HG02884 (cell line): ENCODE measurements around the gene UXS1.
A peak's percentile ranks its signal among the peaks of the same experiment; 100 is the strongest.
"Not testable (repeated sequence)": the region's sequence is repeated elsewhere in the genome, so short reads cannot be mapped to it uniquely, and the experiment has no call there.

Source experiments
- ATAC-seq: cut with Tn5 transposase; IDR thresholded peaks from one replicate; pipeline ENCODE4 v1.9.1; 2021; ENCODE audit warnings: mild to moderate bottlenecking, moderate library complexity; ENCODE audit not compliant: unreplicated experiment

UXS1 gene

GRCh38 chr2:106193977-106194778 is at the start of gene UXS1:
Gene UXS1, minus strand, starts transcription at chr2:106194301. Its CDS starts 60 bp downstream, at chr2:106194241.
- ATAC-seq, result peak; percentile 60

DNA sequence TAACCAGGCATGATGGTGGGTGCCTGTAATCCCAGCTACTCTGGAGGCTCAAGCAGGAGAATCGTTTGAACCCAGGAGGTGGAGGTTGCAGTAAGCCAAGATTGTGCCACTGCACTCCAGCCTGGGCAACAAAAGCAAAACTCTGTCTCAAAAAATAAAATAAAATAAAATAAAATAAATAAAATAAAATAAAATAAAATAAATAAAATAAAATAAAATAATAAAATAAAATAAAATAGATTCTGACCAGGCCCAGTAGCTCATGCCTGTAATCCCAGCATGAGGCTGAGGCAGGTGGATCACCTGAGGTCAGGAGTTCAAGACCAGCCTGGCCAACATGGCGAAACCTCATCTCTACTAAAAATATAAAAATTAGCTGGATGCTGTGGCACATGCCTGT is 45.4 kb upstream of the UXS1 start:
- ATAC-seq, result not testable (repeated sequence)

DNA sequence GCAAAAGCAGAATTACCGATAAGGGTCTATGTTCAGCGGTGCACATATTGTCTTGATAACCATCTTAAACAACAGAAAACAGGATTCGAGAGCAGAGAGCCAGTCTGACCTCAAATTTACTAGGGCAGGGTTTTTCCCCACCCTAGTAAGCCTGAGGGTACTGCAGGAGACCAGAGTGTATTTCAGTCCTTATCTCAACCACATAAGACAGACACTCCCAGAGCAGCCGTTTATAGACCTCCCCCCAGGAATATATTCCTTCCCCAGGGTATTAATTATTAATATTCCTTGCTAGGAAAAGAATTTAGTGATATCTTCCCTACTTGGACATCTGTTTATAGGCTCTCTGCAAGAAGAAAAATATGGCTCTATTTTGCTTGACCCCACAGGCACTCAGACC is 41.3 kb upstream of the UXS1 start:
- ATAC-seq, result not testable (repeated sequence)

DNA sequence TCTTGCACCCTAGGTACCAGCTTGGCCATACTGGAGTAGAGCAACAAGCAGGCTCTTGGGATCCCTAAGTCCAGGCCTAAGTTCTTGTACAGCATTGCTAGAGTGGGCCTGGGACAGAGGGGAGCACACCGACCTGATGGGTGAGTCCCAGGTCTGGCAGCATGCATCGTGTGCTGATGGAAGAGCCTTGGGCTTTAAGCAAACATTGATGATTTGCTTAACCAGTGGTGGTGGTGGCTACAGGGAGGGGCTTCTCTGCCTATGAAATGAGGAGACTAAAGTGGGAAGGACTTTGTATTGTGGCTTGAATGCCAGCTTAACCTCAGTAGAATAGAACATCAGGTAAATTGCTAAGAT is 39.2 kb upstream of the UXS1 start:
- no peak for ATAC-seq

GRCh38 chr2:106232638-106233349 is 38.7 kb upstream of the UXS1 start:
- no peak for ATAC-seq

DNA sequence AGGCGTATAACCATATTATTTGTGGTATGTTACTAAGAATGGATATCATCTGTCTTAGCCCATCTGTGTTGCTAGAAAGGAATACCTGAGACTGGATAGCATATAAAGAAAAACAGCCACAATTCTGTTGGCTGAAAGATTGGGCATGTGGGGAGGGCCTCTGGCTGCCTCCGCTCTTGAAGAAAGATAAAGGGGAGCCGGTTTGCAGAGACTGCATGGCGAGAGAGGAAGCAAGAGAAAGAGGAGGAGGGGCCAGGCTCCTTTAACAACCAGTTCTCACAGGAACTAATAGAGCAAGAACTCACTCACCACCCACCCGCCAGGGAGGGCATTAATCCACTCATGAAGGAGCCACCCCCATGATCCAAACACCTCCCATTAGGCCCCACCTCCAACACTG is 29.2 kb upstream of the UXS1 start:
- ATAC-seq, result no peak

- ATAC-seq, result not testable (repeated sequence)
These were observed 28.0 kb upstream of the UXS1 start for GRCh38 chr2:106222057-106222456.

DNA sequence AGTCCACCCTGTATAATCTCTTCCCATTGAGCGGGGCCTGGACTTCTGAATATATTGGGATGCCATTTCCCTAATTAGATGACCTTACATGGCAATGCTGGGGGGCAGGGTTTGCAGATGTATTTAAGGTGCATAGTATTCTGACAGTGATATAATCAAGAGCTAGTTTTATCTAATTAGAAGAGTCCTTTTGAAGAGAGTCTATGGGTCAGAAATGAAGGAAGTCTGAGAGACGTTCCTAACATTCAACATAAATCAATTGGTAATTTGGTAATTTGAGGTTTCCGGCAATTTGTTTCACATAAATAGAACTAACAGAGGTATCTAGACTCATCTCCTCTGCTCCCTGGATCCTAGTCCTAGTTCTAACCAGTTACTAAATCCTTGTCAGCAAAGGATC is 25.7 kb upstream of the UXS1 start:
- ATAC-seq, result no peak

- not testable (repeated sequence) for ATAC-seq
These were observed 25.1 kb upstream of the UXS1 start for GRCh38 chr2:106219157-106219556.

DNA sequence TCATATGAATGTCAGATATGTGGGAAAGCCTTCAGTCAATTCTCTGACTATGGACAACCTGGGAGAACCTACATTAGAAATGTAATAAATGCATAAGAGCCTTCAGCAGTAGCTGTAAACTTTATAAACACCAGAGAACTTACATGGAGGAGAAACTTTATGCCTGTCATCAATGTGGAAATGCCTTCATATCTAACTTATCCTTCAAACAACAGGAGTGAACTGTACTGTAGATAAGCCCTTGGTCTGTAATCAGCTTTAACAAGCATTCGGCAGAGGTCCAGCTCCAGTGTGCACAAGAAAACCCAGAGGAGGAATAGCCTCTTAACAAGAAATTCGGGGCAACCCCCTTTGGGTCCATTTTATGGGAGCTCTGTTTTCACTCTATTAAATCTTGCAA is 14.8 kb upstream of the UXS1 start:
- no peak for ATAC-seq

DNA sequence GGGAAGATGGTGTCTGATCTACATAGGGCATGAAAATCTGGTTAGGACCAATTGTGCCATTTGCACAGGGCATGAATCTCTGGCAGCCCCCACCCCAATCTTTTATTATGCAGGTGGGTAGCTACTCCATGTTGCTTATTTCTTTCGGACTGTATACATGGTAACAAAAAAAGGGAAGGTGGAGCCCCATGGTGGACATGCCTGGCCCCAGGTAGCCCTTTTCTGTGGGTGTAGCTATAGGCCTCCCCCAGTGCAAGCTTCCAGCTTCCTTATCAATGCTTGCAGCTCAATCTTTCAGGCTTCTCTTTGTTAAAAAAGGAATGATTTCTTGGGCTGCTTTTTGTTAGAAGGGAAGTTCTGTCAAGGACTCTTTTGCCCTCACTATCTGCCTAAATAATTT is 14.3 kb upstream of the UXS1 start:
- no peak for ATAC-seq

GRCh38 chr2:106207246-106207645 is 13.1 kb upstream of the UXS1 start:
- no peak for ATAC-seq

- no peak for ATAC-seq
These were observed 11.4 kb upstream of the UXS1 start for GRCh38 chr2:106205488-106205887.

DNA sequence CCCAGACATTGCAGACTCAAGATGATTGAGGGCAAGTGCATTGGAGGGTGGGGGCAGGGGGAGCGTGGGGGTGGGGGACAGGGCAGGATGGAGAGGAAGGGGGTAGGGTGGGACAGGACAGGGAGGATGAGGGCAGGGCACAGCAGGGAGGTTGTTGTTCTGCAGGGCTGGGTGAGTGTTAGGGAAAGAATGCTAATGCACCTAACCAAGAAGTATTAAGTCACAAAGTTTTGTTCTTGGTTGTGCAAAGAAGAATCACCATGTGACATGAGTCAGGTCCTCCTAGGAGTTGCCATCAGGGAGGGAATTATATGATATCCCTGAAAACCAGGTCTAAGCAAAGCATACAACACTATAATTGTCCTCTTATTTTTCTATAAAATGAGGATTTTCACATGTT is 10.4 kb upstream of the UXS1 start:
- not testable (repeated sequence) for ATAC-seq

- ATAC-seq, result no peak
These were observed 7.6 kb upstream of the UXS1 start for GRCh38 chr2:106201661-106202060.

- ATAC-seq, result no peak
These were observed 3.8 kb upstream of the UXS1 start for GRCh38 chr2:106197878-106198277.

DNA sequence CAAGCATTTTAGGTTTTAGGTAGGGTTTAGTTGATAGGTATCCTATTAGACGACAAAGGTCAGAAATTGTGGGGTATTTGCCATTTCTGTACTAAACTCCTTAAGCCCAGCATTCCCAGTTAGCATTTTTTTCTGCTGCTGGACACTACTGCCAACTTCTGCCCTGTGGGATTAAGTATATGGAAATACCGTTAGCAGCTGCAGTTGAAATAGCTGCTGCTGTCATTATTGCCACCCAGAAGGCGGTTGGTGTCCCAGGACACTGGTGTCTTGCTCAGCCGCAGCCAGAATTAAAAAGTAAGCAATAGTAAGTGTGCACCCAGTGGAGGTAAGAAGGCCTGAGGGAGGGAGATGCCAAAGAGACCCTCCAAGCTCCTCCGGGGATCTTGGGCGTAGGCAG is 1.9 kb upstream of the UXS1 start:
- no peak for ATAC-seq

- ATAC-seq, result no peak
These were observed 1.4 kb upstream of the UXS1 start for GRCh38 chr2:106195456-106195855.

- no peak for ATAC-seq
These were observed 468 bp downstream of the UXS1 start for GRCh38 chr2:106193690-106193976.

- peak; percentile 52 for ATAC-seq
These were observed 1.1 kb downstream of the UXS1 start for GRCh38 chr2:106192752-106193689.

DNA sequence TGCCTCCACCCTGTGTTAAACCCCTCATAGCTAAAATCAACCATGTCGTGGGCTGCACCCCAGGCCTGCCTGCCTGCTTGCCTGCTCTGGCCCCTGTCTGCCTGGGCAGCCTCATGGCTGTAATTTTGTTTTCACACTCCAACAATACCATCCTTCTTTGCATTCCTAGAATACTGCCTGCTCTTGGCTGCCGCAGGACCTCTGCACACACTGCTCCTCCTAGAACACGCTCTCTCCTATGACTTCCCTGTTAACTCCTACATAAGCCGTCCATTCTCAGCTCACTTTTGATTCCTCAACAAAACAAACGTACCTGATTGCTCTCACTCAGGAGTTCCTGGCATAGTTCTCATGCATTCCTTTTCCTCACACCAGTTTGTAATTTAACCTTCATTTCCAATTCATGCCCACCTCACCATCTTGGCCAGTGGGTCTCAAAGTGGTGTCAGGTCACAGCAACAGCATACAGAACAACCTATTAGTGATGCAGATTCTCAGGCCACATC is 2.5 kb downstream of the UXS1 start:
- ATAC-seq, result no peak
